NCI-H1436 treated with DMSO at 0.1 percent for 48 hours (cell line): Measurements from ENCODE around the gene AHSA1.

Experiments used
- DNase-seq: peaks from one replicate; lab custom pipeline; 2025; lab: John Stamatoyannopoulos, UW

AHSA1 gene

DNA sequence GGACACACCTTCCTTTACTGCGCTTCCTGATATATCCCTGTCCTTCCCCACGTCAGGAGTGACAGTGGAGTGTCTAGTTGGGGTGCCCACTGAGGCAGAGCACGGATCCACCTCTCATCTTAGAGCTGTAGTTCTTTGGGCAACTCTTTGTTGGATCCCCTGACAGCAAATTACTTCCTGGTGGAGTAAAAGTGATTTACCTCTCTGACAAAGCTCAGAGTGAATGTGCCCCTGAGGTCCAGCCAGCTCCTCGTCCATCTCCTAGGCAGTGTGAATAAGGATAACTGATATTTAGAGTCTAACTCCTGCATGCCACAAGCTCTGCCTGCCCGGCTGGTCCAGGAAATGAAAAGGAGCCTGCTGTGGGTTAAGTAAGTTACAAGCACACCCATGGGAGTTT lies 16.0 kb downstream of the AHSA1 start:
- no peak for DNase-seq

- no peak for DNase-seq
These were observed 16.7 kb downstream of the AHSA1 start for GRCh38 chr14:77474479-77475177.

DNA sequence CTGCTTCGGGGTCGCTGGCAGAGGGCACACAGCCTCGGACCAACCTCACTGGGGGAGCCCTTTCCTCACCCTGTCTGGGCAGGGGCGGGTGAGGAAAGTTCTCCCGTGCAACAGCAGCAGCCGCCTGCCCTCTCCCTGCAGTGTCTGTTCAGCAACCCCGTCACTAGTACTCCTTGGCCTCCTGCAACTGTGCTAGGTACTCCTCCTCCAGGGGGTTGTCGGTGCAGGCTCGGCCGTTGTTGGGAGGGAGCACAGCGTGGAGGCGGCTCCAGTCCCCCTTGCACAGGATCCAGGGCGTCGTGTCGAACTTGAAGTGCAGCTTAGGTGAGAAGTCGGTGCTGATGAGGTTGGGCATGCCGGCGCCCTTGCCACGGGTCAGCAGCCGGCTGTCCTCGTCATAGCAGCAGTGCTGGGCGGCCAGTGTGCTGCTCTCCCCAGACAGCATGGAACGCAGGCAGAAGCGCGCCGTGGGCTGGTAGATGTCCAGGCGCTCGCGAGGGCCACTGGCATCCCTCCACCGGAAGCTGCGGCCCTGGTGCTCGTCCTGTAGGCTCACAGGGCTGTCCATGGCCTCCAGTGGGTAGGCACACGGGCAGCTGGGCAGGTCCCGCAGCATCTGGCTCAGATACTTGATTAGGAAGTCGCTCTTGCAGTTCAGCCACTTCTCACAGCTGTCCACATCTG lies 17.7 kb downstream of the AHSA1 start:
- DNase-seq, result no peak

GRCh38 chr14:77478029-77478428 lies 20.1 kb downstream of the AHSA1 start:
- no peak for DNase-seq

DNA sequence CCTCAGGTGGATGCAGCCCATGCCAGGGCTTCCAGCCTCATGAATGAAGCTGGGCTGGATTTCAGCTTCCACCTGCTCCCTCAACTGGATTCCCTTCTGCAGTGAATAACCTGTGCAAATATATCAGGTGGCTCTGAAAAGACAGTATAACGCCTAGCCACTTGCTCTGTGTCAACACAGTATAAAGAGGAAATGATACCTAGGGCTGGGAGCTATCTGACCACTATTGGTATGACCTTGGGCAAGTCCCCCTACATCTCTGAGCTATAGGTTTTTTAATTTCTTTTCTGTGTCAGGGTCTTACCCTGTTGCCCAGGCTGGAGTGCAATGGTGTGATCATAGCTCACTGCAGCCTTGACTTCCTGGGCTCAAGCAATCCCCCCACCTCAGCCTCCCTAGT lies 20.9 kb downstream of the AHSA1 start:
- no peak for DNase-seq

DNA sequence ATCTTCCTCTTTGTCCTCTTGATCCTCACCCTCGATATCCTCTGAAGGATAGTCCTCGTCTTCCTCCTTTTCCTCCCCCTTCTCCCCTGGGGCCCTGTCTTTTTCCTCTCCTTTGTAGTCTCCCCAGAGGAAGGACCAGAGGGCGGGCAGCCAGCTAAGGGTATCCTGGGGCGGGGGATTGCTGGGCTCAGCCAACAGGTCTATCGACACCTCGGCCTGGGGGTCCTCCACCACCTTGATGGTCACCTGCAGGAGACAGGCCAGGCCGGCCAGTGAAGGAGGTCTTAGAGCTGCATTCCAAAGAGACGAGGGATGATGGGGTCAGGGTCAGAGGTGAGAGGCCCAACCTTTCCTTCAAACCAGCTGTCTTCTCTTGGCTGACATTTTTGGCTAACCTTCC lies 24.5 kb downstream of the AHSA1 start:
- no peak for DNase-seq

GRCh38 chr14:77485256-77485655 lies 27.4 kb downstream of the AHSA1 start:
- no peak for DNase-seq

DNA sequence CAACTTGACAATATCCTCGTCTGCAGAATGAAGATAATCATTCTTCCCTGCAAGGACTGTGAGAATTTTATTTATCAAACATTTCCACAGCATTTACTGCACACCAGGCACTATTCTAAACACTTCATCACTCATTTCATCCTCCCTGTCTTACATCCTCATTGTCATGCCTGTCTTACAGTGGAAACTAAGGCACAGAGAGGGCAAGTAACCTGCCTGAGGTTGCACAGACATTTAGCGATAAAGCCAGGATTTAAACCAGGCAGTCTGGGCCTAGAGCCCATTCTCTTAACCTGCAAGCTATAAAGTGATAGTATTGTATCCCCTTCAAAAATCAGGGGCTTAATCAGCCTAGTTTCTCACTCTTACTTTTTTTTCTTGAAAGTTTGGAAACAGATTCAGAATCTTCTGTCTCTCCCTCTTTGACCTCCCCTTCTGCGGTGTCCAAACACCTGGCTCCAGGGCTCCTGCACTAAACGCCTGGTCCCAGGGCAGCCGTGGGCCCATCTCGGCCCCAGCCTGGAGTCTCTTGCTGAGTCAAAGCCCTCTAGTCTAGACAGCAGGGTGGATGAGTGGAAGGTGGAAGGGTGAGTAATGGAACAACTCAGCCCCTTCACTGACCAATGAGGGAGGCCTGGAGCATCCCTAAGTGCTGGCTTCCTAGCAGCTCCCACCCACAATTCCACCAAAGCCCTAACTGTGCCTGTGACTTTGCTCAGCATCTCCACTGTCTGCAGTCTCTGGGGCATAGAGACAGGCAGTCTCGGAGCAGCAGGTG lies 28.2 kb downstream of the AHSA1 start:
- no peak for DNase-seq

GRCh38 chr14:77488558-77488957 lies 30.7 kb downstream of the AHSA1 start:
- no peak for DNase-seq

- no peak for DNase-seq
These were observed 31.1 kb downstream of the AHSA1 start for GRCh38 chr14:77489041-77489440.

DNA sequence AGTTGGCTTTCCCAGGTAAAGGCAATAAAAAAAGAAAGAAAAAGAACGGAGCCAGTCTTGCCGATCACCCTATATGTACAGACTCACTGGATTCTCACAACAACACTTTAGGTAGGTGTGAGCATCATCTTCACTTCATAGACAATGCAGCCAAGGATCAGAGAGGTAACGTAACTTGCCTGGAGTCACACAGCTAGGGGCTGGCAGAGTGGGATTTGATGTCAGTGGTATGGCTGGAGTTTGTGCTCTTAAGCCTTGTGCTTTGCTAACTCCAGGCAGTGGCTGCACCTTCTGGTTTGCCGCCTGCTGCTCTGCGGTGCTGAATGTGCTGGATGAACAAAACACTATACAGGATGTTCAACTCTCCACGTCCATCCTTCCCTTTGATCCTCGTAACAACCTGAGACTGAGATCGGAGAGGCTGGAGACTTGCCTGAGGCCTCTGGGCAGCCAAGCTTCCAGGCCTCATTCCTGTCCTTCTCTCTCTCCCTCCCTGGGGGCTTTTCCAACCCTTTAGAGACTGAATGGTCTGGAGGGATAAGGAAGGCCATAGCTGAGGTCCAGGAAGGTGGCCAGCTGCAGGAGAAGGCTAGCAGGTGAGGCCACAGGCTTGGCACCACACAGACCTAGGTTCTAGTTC lies 32.6 kb downstream of the AHSA1 start:
- no peak for DNase-seq

- DNase-seq, result no peak
These were observed 33.2 kb downstream of the AHSA1 start for GRCh38 chr14:77491056-77491455.

DNA sequence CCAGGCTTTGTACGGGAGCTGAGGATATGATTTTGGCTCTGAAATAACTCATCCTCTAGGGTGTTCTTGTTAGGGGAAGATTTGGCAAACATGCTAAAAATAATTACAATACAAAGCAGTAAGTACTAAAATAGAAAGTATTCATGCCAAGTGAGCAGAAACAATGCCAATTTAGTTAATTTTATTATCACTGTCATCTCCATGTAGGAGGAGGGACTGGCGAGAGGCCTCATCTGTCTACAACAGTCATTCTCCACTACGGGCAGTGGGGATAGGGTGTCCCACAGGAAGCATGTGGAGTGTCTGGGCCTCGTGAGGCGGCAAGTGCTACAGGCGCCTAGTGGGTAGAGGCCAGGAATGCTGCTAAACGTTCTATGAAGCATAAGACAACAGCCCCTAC lies 37.4 kb downstream of the AHSA1 start:
- no peak for DNase-seq

GRCh38 chr14:77498120-77498979 lies 40.5 kb downstream of the AHSA1 start, which contains the start of gene ISM2:
Gene ISM2 (minus strand): TSS chr14:77498816. CDS start chr14:77498793, 23 bp downstream.
- DNase-seq, result no peak

- DNase-seq, result no peak
These were observed 41.2 kb downstream of the AHSA1 start for GRCh38 chr14:77498984-77499527.

DNA sequence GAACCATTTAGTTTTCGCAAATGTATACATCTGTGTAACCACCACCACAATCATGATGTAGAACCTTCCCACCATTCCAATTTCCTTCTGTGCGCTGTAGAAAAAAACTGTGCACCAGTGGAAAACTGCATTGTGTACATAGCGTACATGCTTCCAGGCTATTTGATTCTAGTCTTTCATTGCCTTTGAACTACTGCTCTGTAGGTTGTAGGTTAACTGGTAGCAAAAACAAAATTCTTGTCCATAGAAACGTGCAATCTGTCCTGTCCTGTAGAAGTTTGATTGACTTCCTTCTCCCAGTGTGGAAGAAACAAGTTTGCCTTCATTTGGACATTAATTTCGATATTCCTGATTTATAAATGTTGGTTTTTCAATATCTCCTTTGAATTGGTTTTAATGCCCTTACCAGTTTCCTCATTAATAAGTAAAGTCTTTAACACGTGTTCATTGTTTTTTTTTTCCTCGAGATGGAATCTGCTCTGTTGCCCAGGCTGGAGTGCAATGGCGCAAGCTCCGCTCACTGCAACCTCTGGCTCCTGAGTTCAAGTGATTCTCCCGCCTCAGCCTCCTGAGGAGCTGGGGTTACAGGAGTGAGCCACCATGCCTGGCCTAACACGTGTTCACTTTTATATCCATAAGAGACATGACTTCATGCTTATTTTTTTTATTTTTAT lies 44.4 kb downstream of the AHSA1 start:
- no peak for DNase-seq

DNA sequence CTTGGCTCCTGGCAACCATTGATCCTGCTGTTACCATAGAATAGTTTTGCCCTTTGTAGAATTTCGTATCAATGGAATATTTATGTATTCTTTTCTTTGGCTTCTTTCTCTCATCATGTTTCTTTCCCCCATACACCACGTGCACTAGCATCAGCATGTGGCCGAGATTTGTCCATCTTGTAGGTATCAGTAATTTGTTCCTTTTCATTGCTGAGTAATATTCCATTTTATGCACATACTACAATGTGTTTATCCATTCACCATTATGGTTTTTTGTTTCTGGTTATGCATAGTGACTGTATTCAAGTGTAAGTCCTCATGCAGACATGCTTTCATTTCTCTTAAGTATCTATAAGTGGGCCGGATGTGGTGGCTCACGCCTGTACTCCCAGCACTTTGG lies 45.2 kb downstream of the AHSA1 start:
- no peak for DNase-seq

DNA sequence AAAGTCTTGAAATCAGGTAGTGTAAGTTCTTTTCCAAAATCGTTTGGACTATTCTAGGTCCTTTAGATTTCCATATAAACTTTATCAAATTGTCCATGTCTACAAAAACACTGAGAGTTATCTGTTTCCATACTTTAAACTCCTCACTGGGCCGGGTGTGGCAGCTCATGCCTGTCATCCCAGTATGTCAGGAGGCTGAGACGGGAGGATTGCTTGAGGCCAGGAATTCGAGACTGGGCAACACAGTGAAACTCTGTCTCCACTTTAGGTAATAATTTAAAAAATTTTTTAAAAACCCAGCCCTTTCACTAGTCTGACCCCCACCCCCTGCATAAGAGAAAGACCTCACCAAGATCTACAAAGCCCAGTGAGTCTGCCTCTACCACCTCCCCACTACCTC lies 47.1 kb downstream of the AHSA1 start:
- no peak for DNase-seq

DNA sequence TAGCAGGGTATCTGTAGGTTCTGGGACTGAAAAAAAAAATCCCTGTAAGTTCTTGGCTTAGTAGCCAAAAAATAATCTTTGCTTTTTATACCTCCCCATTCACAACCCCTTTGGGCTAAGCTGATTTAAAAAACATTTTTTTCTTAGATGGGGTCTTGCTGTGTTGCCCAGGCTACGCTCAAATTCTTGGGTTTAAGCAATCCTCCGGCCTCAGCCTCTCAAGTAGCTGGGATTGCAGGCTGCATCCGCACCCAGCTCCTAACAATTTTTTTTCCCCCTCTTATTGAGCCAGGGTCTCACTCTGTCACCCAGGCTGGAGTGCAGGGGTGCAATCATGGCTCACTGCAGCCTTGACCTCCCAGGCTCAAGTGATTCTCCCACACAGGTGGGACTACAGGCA lies 49.9 kb downstream of the AHSA1 start:
- DNase-seq, result no peak

GRCh38 chr14:77508249-77508648 lies 50.4 kb downstream of the AHSA1 start:
- no peak for DNase-seq

- DNase-seq, result no peak
These were observed 51.0 kb downstream of the AHSA1 start for GRCh38 chr14:77508876-77509275.
